ENCODE data around the gene APEH.

Gene APEH

GRCh38 chr3:49675912-49676311 lies 1.8 kb downstream of the APEH start:
- Histone ChIP-seq H3K4me3 (ENCODE audit: low read length) (no peak overlapping the region), H3K9ac (ENCODE audit: low read length) (no peak overlapping the region), H3K36me3 (replicated peaks; ENCODE audit: low read depth, low read length) (peaks cover 45% of the 10 kb centered on the region)

DNA sequence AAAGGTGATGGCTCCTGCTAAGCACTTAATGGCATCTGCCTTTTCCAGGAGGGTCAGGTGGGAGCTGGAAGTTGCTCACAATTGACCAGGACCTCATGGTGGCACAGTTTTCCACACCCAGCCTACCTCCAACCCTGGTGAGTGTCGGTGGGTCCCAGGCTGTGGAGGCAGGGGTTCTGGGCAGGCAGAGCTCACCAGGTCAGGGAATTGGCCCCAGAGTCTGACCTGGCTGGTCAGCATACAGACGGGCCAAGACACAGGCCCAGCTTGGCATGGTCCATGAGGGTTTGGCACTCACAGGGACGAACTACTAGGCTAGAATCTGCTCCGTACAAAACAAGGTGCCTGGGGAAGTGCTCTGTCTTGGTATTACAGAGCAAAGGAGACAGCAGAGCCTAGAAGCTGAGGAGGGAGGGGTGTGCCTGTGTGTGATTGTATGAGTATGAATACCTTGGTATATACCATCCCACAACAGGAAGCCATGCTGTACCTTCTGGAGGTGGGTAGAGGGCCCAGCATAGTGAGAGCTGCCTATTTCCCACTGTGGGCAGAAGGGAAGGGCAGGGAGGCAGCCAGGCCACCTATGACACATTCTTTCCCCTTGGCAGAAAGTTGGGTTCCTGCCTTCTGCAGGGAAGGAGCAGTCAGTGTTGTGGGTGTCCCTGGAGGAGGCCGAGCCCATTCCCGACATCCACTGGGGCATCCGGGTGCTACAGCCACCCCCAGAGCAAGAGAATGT lies 6.5 kb downstream of the APEH start:
- Histone ChIP-seq H3K4me1 (ENCODE audit: low read length) (no peaks in the 10 kb centered on the region), H3K9me3 (ENCODE audit: insufficient read depth, low read length) (no peaks in the 10 kb centered on the region), H3K4me3 (ENCODE audit: low read length) (no peak overlapping the region), H4K20me1 (ENCODE audit: insufficient read depth, low read length) (no peaks in the 10 kb centered on the region), H3K79me2 (ENCODE audit: low read length) (peaks cover 5% of the 10 kb centered on the region; the same call in 1 of the 2 replicates), H2AFZ (ENCODE audit: low read depth, low read length) (no peak overlapping the region), H3K27me3 (ENCODE audit: low read depth, low read length) (no peaks in the 10 kb centered on the region), H3K36me3 (replicated peaks; ENCODE audit: low read depth, low read length) (peaks cover 65% of the 10 kb centered on the region), H3K4me2 (ENCODE audit: low read length) (no peak overlapping the region), H3K27ac (ENCODE audit: low read length) (no peak overlapping the region), H3K9ac (ENCODE audit: low read length) (no peak overlapping the region)
- TF ChIP-seq CTCF (IDR thresholded peaks at IDR 0.05; ENCODE audit: low read depth, low read length) (no peak), EZH2phosphoT487 (IDR thresholded peaks at IDR 0.05; ENCODE audit: low read depth) (no peak)

More at GRCh38 chr3:49675912-49676311, 1.8 kb downstream of the APEH start:
- no peak for TF ChIP-seq EZH2phosphoT487 (IDR thresholded peaks at IDR 0.05; ENCODE audit: low read depth)
- Histone ChIP-seq H4K20me1 (ENCODE audit: insufficient read depth, low read length) (peaks cover 4% of the 10 kb centered on the region; the same call in 1 of the 2 replicates), H3K27me3 (ENCODE audit: low read depth, low read length) (no peaks in the 10 kb centered on the region), H3K27ac (ENCODE audit: low read length) (no peak overlapping the region), H2AFZ (ENCODE audit: low read depth, low read length) (no peak overlapping the region), H3K79me2 (ENCODE audit: low read length) (peaks cover 31% of the 10 kb centered on the region), H3K9me3 (ENCODE audit: insufficient read depth, low read length) (no peaks in the 10 kb centered on the region), H3K4me1 (ENCODE audit: low read length) (peaks cover 12% of the 10 kb centered on the region), H3K4me2 (ENCODE audit: low read length) (no peak overlapping the region)

DNA sequence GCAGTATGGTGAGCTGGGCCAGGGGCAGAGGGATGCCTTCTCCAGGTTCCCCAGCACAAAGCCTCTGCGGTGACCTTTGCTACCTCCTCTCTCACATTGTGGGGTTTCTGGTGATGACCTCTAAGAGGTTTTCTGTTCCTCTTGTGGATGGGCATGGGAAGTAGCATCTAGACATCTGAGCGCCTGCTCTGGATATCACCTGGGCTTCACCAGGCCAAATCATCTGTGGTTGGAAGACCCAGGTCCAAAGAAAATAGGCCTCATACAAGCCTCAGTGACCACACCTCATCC lies 7.0 kb downstream of the APEH start:
- H3K4me1 ChIP-seq (ENCODE audit: low read length) = no peaks in the 10 kb centered on the region
- H3K9ac ChIP-seq (ENCODE audit: low read length) = no peak overlapping the region
- TF ChIP-seq CTCF (IDR thresholded peaks at IDR 0.05; ENCODE audit: low read depth, low read length) (no peak), EZH2phosphoT487 (IDR thresholded peaks at IDR 0.05; ENCODE audit: low read depth) (no peak)
- no peaks in the 10 kb centered on the region for H3K79me2 ChIP-seq (ENCODE audit: low read length)
- H3K36me3 ChIP-seq (replicated peaks; ENCODE audit: low read depth, low read length) = peaks cover 60% of the 10 kb centered on the region
- no peak overlapping the region for H2AFZ ChIP-seq (ENCODE audit: low read depth, low read length)
- H3K4me3 ChIP-seq (ENCODE audit: low read length) = no peak overlapping the region
- H4K20me1 ChIP-seq (ENCODE audit: insufficient read depth, low read length) = no peaks in the 10 kb centered on the region
- no peaks in the 10 kb centered on the region for H3K9me3 ChIP-seq (ENCODE audit: insufficient read depth, low read length)
- H3K27ac ChIP-seq (ENCODE audit: low read length) = no peak overlapping the region
- no peaks in the 10 kb centered on the region for H3K27me3 ChIP-seq (ENCODE audit: low read depth, low read length)
- no peak overlapping the region for H3K4me2 ChIP-seq (ENCODE audit: low read length)

GRCh38 chr3:49681543-49681942 lies 7.4 kb downstream of the APEH start:
- Histone ChIP-seq H3K4me1 (ENCODE audit: low read length) (no peaks in the 10 kb centered on the region), H2AFZ (ENCODE audit: low read depth, low read length) (no peak overlapping the region), H3K79me2 (ENCODE audit: low read length) (no peaks in the 10 kb centered on the region), H4K20me1 (ENCODE audit: insufficient read depth, low read length) (no peaks in the 10 kb centered on the region), H3K27ac (ENCODE audit: low read length) (no peak overlapping the region), H3K9ac (ENCODE audit: low read length) (no peak overlapping the region), H3K27me3 (ENCODE audit: low read depth, low read length) (no peaks in the 10 kb centered on the region), H3K4me2 (ENCODE audit: low read length) (no peak overlapping the region), H3K4me3 (ENCODE audit: low read length) (no peak overlapping the region), H3K36me3 (replicated peaks; ENCODE audit: low read depth, low read length) (peaks cover 56% of the 10 kb centered on the region), H3K9me3 (ENCODE audit: insufficient read depth, low read length) (no peaks in the 10 kb centered on the region)
- TF ChIP-seq CTCF (IDR thresholded peaks at IDR 0.05; ENCODE audit: low read depth, low read length) = no peak
- TF ChIP-seq EZH2phosphoT487 (IDR thresholded peaks at IDR 0.05; ENCODE audit: low read depth) = no peak
